NCI-H526 (cell line): ENCODE measurements around the gene MLLT3.

ENCODE experiments used
- DNase-seq, 2 experiments: peaks; one replicate each; lab custom pipeline; 2025; lab: John Stamatoyannopoulos, UW

Gene MLLT3

DNA sequence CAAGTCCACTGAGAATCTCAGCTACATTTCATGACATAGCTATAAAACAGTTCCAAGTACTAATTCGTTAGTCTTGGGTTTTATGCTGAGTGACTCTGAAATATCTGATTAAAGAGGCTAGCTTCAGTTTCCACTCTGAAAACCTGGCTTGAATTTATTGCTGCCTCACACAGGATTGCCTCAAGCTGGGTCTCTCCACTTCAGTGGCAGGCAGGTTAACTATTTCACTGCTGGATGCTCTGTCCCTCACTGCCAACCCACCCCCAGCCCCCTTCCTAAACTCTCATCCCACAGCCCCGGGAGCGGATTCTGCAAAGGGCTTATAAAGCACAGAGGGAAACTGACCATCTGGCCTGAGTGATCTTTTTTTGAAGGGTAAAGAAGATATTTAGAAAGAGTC is 318.3 kb downstream of the MLLT3 start:
- no peak for DNase-seq

DNA sequence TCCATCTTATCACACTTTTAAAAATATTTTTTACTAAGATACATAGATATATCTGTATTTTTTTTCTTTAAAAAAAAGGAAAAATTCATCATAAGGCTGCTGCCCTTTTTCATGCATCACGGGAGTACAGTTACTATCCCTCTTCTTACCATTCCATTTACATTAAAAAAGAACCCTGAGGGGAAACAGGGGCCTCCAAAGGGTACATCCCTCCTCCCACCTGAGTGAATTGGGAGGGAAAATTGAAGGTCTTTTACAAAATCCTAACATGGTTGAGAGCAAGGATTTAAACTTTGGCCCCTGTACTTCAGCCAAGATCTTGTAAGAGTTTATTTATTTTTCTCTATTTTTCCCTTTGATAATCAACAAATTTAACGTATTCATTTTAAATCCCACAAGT is 319.2 kb downstream of the MLLT3 start:
- DNase-seq, result no peak

- peak; percentile 10 to 29 for DNase-seq
These were observed 320.1 kb downstream of the MLLT3 start for GRCh38 chr9:20302197-20302596.

DNA sequence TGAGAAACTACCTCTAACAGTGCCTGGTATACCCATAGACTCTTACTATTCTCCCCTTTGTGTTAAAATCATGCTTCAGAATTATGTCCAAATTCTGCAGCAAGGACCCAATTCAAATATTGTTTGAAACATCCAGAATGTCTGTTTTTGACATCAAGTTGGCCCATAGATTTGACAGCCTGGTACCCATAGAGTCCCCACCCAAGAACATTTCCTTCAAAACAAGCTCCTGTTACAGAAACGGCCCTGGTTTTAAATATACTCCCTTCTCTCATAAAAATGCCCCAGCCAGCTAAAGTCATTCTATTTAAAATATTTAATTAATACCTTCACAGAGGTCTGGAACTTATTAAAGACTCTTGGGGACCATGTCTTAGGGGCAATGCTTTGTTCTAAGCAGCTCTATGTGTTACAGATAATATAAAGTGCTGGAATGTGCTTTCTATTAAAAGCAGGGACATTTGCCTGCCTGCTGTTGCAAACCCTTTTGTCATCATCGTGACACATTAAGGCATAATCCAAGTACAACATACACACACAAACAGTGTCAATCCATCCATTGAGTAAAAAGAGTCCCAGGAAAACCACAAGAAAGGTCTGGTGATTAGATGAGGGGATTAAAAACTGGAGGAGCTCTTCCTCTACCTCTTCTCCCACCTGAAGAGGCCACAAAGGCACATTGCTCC is 321.7 kb downstream of the MLLT3 start:
- no peak for DNase-seq

GRCh38 chr9:20297646-20298084 is 324.6 kb downstream of the MLLT3 start:
- no peak for DNase-seq

- no peak for DNase-seq
These were observed 326.7 kb downstream of the MLLT3 start for GRCh38 chr9:20295555-20295954.

DNA sequence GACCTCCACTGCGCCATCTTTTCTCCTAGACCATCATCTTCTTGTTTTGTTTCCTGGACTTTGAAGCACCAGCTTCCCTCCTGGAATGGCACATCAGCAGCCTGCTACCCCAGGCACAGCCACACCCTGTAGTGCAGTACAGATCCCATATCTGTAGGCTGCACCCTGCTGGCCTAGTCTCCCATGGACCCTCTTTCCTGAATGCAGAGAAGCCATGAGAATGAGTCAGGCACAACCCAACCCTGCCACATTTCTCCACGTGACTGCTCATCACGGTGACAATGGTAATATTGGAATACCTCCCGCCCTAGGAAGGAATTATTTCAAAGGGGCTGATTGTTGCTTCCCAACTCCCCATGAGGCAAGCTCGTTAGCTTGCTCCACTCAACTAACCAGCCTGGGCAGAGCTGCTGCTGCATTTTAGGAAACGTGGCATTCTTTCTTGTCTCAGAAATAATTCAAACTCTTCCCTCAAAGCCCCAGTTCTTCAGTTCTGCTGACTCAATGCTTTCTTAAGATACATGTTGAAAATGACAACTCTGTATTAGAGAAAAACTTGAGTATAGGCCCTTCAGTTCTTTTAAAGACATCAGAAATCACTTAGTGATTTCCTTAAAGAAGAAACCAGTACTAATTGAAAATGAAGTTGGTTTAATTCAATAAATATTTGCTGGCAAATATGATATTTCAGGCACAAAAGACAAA is 328.1 kb downstream of the MLLT3 start:
- DNase-seq, result no peak

DNA sequence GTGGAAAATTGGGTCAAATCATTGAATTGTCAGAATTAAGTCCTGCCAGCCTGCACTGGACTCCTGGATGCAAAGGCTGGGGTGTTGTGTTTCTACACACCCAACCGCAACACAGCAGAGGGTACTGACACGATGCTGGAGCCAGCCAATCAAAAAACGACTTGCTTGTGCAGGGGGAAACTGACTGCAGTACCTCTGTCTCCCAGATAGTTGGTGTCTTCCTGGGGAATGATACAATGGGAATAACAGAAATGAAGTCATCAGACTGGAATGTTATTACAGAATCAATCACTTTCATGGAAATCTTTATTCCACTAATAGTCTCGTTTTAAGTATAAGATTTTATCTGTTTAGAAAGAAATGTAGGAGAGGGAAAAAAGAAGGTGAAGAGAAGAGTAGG is 330.3 kb downstream of the MLLT3 start:
- DNase-seq, result peak in 1 of 2 experiments; percentile 28
